HG02943 (cell line): ENCODE measurements around the gene SLC6A12.

Source experiments
- ATAC-seq: cut with Tn5 transposase; IDR thresholded peaks from one replicate; pipeline ENCODE4 v1.9.1; 2021; ENCODE audit warnings: mild to moderate bottlenecking, low read depth, moderate library complexity; ENCODE audit not compliant: unreplicated experiment

Gene SLC6A12

DNA sequence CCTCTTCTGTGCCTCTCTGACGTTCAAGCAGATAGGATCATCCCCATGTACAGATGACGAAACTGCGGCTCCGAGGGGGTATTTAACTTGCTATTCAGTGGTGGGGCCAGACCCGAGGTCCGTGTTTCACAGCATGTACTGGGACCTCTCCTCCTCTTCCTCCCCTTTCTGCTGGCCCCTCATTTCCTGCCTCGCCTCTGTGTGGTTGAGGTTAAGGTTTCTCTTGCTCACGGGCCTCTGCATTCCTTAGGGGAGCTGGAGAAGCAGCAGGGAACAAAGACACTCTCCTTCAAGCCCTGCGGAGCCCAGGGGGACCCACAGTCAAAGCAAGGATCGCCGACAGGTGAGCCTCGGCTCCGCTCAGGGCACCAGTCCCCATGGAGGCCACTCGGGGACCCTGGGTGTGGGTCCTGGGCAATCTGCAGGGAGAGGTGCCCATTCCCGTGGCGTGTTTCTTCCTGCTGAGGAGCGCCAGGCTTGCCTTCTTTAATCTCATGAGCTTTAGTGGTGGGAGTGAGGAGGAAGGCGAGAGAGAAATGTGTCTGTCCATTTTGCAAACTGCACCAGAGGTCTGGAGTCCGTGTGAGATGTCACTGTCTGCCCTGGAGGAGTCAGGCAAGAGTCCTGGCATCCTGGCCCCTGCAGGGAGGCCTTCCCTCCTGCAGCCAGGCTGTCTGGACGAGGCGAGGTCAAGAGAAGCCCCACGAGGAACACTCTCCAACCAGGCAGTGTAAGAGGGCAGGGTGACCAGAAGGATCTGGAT, 45.0 kb downstream of the SLC6A12 start:
- ATAC-seq = no peak

DNA sequence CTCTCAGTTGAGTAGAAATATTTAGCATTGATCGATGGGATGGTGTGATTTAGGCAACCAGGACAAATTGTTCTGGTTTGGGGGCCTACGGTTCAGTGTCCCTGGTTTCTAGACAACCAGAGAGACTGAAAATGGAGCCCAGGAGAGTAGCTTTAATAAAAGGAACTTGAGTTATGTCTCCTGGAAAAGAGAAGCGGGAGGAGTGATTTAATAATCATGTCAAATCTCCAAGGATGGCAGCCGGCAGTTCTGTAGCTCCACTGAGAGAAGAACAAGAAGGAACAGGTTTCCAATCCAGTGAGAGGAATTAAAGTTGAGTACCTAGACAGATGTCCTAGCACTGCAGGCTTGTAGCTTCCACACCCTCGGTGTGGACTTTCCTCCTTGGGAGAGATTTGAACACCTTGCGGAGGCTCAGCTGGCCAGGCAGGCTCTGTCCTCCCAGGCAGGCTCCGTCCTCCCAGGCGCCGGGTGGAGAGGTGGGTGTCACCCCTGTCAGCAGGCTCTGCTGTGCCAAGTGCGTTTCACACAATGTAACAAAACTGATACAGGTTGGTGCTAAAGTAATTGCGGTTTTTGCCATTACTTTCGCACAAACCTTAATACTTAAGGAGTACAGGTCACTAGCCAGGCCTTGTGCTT, 45.9 kb downstream of the SLC6A12 start:
- no peak for ATAC-seq

DNA sequence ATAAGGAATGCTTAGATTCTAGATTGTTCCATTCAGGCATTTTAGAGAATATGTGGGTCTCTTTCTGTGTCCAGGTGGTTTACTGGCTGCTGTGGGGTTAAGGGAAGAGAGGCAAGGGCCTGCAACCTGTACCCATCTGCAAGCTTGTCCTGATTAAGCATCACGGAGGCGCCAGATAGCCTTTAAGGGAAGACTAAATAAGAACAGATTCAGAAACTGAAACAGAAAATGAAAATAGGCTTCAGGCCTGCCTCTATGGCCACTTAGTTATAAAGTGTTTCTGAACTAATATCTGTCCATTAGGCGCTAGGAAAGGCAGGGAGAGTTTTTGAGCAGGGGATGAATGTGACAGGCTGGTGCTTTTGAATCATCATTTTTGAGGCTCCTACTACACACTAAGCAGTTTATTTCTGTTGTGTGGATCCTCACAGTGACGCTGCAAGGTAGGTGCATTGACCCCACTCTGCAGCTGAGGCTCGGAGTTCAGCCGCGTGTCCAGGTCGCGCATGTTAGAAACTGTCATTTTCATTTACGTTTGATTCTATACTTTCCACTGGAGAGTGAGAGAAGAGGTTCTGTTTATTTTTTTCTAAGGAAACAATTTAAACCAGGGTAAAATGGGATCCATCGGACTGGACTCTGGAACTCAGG, 47.4 kb downstream of the SLC6A12 start:
- ATAC-seq = no peak

GRCh38 chr12:165862-166368, 48.0 kb downstream of the SLC6A12 start:
- no peak for ATAC-seq

DNA sequence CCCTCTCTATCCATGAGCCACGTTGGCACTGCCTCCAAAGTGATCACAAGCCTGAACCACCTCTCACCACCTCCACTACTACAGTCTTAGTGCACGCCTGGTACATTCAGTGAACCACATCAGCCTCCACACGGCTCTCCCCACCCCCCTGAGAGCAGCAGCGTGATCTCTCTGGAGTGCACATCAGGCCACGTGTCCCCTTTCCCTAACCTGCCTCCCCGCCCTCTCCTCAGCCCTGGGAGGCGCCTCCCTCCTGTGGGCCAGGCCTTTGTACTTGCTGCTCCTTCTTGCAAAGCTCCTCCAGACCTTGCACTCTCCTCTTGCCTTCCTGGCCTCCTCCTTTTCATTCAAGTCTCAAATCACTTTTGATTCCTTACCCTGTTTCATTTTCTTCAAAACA, 49.8 kb downstream of the SLC6A12 start:
- no peak for ATAC-seq

DNA sequence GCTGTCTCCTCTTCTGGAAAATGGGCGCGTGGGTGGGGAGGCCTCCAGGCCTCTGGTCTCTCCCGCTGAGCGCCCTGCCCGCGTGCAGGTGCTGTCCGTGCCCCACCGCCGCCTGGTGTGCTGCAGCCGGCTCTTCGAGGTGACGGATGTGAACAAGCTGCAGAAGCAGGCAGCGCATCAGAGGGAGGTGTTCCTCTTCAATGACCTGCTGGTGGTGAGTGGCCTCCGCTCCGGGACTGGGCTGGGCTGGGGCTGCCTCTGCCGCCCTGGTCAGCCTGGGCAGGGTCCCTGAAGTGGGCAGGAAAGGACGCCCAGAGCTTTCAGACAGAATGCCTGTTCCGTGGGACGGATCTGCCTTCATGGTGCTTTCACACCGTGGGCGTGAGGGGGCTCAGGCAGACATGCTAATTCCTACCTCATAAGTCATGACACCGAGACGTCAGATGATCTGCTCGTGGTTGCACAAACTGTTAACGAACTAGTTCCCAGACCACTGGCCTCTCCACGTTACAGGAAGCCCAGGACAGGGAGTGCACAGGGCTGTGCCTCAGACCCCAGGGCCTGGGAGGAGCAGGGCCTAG, 50.5 kb downstream of the SLC6A12 start:
- no peak for ATAC-seq

- no peak for ATAC-seq
Observed at GRCh38 chr12:162467-163307, 51.3 kb downstream of the SLC6A12 start.

DNA sequence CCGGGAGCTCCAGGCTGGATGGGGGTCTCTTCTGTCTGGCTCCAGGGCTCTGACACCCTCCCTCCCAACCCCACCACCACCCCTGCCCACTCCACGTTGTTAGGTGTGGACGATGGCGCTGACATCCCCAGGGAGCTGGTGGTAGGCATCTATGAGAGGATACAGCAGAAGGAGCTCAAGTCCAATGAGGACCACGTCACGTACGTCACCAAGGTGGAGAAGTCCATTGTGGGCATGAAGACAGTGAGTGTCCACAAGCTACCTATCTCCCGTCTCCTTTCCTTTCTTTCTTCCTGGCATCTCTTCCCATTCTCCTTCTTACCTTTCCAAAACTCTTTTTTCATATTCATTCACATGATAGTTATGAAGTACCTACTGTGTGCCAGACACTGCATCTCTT, 52.1 kb downstream of the SLC6A12 start:
- ATAC-seq = no peak

DNA sequence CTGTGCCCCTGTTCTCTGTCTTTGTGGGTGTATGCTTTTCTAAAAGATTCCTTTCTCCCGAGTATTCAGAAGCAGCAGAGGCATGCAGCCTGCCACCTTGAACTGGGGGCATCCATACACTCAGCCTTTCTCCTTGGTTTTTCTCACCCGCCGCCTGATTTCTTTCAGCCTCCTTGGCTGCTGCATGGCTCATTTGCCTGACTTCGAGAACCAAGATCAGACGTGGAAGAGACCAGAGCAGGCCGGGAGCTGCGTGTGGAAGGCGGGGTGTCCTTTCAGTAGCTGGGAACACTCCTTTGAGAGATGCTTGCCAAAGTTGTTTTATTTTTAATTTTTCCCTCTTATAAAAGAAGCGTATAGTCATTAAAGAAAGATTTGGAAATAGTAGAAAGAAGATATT, 53.1 kb downstream of the SLC6A12 start:
- no peak for ATAC-seq

DNA sequence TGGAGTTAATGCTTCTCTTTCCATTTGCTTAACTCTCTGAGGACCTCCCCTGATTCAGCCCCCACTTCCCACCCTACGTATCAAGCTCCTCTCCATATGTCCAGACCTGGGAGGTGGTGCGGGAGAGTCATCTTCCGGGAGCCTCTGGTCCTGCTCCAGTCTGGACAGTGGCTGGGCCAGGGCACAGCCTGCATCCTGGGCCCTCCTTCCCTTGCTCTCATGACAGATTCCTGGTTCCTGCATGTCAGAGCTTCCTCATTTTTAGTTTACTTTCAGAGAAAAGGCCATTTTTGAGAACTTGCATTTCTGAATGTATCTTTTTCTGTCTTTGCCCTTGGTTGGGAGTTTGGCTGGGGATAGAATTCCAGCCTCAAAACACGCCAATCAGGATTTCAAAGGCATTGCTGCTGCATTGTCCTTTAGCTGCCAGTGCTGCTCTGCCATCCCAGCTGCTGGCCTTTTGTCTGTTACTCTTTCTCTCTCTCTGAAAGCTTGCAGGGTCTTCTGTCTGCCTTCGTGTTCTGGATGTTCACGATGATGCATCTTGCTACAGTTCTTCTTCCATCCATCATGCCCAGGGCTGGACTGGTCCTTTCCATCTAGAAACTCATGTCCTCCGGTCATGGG, 54.7 kb downstream of the SLC6A12 start:
- ATAC-seq = no peak

- ATAC-seq = no peak
Observed at GRCh38 chr12:157644-158043, 56.3 kb downstream of the SLC6A12 start.

GRCh38 chr12:156945-157344, 57.0 kb downstream of the SLC6A12 start:
- ATAC-seq = no peak

DNA sequence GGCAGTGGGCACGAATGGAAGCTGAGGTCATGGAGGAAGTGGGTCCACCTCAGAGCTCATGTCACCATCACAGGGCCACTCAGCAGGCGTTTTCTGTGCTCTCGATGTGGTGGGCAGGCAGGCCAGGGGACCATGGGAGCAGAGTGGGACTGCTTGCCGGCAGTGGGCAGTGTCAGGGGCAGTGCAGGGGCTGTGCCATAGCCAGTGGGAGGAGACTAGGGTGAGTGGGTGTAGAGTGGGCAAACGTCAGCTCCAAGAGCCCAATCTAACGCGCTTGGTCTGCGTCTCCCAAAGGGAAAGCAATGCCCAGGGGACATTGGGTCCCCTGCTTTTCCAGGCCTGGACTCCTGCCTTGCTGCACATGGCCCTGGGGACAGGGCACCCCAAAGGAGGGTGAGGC, 58.3 kb downstream of the SLC6A12 start:
- ATAC-seq = no peak

DNA sequence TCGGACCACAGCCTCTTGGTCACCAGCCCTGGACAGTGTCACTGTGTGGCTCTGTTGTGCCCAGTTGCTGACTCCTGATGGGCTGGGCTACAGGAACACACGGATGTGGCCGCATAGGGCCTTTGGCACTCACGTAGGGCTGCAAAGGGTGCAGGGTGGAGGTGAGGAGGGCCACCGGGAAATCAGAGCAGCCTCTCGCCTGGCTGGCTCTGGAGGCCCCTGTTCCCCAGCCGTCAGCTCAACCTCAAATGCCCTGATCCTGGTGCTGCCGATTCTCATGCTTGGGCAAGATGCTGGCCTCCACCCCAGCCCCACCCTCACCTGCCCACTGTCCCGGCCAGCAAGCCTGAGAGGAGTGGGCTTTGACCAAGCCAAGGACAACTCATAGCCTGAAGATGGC, 59.0 kb downstream of the SLC6A12 start:
- ATAC-seq = no peak

DNA sequence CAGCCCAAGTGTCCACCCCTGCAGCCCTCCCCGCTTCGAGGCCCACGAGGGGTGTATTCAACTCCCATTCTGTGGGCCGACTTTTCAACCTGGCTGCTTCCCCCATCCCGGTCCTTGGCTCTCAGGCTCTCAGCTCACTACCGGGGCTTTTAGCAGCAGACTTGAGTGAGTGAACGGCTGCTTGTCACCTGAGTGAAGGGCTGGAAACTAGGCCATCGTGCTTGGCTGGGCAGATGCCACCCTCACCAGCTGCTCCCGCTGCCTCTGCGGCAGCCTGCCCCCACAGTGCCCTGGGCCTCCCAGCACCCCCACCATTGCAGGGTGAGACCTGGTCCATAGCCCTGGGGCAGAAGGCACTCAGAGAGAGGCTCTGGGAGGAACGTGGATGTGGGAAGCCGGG, 59.9 kb downstream of the SLC6A12 start:
- ATAC-seq = no peak

- ATAC-seq = no peak
Observed at GRCh38 chr12:153080-153746, 60.7 kb downstream of the SLC6A12 start.

DNA sequence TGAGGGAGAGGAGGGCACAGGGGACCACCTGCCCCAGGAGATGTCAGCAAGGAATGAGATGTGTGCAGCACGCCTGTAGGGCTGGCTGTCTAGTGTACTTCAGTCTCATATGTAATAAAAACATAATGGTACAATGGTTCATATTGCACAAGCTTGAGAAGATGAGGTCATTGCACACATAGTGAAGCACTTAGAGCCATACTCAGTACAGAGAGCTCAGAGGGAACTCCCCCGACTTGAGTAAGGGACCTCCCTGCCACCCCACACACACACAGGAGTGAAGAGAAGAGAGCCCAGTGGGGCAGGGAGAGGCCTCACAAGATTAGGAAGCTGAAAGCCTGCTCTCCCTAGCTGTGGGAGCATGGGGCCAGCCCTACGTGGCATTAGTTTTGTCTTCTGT, 61.5 kb downstream of the SLC6A12 start:
- ATAC-seq = no peak

DNA sequence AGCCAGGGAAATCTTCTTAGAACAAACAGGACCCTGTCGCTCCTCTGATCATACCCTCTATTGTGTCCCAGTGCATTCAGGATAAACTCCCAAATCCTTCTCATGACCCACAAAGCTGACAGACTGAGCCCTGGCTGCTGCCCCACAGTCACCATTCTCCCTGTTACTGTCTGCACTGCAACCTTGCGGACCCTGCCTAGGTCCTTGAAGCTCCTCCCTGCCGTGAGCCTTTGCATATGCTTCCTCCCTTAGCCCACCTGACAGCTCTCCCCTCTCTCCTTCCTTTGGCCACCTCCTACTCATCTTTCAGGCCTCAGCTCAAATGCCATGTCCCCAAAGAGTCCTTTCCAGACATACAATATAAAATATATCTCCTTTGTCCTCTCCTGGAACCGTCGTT, 62.4 kb downstream of the SLC6A12 start:
- no peak for ATAC-seq

DNA sequence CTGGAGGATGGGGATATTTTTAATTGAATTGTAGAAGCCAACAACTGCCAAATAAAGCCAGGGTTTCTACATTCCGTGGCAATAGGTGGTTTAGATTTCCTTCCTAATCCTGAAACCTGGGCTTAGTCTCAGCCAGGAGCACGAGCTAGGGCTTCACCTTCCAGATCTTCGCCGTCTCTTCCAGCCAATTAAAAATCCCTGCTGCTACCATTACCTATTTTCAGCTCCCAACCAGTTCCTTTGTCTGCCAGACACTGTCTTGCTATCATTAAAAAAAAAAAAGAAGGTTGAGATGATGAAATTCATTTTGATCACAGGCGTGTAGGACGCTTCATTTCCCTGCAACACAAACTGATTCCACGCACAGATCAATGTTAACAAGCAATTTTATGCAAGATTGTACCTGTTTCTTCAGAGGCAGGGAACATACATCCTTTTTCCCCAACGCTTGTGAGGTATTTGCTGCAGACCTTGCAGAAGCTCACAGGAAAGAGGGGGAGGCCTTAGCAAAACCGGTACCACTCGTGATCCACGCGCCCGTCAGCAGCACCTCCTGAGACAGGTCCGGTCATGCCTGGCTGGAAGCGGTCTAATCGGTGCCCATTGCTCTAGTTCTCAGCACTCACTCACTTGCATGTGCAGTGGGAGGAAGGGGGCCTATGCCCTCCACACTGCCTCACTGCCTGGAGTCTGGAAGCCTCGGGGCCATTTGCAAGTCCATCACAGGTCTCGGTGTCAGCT, 65.1 kb downstream of the SLC6A12 start:
- no peak for ATAC-seq
